LNCaP clone FGC (cell line): Measurements from ENCODE around the gene CH25H.
A peak's percentile ranks its signal among the peaks of the same experiment; 100 is the strongest.
"Not testable (repeated sequence)": the region's sequence is repeated elsewhere in the genome, so short reads cannot be mapped to it uniquely, and the experiment has no call there.

ENCODE experiments used
- DNase-seq: peaks from one replicate; pipeline ENCODE4 v3.0.0-alpha.2; 2011; ENCODE audit warnings: low read depth
- H3K4me3 ChIP-seq: 2 replicates; pipeline ENCODE4 v1.5.1; 2011; ENCODE audit warnings: mild to moderate bottlenecking, low read depth, low read length, control low read depth
- TF ChIP-seq, protein P1 (sequence below): IDR thresholded peaks from 2 replicates; pipeline ENCODE4 v1.5.1; 2012; ENCODE audit warnings: mild to moderate bottlenecking; ENCODE audit not compliant: control insufficient read depth, insufficient read depth; ENCODE audit errors: extremely low read depth

The CH25H gene

GRCh38 chr10:89207181-89207800 is at the start of gene CH25H:
Gene CH25H, minus strand, starts transcription at chr10:89207317. Its CDS starts 25 bp downstream, at chr10:89207292.
- no peak within 1 kb of the TSS for H3K4me3 ChIP-seq
- DNase-seq: no peak
- TF ChIP-seq, protein P1, sequence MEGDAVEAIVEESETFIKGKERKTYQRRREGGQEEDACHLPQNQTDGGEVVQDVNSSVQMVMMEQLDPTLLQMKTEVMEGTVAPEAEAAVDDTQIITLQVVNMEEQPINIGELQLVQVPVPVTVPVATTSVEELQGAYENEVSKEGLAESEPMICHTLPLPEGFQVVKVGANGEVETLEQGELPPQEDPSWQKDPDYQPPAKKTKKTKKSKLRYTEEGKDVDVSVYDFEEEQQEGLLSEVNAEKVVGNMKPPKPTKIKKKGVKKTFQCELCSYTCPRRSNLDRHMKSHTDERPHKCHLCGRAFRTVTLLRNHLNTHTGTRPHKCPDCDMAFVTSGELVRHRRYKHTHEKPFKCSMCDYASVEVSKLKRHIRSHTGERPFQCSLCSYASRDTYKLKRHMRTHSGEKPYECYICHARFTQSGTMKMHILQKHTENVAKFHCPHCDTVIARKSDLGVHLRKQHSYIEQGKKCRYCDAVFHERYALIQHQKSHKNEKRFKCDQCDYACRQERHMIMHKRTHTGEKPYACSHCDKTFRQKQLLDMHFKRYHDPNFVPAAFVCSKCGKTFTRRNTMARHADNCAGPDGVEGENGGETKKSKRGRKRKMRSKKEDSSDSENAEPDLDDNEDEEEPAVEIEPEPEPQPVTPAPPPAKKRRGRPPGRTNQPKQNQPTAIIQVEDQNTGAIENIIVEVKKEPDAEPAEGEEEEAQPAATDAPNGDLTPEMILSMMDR: no peak

DNA sequence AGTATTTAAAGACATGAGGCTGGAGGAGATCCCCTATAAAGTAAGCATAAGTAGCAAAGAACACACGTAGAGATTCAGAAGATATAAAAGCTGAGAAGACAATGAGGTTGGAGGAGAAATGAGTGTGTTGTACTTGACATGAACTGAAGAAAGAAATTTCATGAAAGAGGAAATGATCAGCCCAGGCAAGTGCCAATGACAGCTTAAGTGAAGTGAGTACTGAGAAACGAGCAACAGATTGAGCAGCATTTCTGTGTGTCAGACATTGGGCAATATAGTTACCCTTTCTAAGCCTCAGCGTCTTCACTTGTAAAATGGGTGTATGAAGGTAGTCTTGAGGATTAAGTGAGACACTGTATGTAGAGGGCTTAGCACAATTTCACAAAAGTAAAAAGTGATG is 49.2 kb upstream of the CH25H start:
- H3K4me3 ChIP-seq: no peak overlapping the region
- DNase-seq: no peak
- TF ChIP-seq, protein P1: no peak

DNA sequence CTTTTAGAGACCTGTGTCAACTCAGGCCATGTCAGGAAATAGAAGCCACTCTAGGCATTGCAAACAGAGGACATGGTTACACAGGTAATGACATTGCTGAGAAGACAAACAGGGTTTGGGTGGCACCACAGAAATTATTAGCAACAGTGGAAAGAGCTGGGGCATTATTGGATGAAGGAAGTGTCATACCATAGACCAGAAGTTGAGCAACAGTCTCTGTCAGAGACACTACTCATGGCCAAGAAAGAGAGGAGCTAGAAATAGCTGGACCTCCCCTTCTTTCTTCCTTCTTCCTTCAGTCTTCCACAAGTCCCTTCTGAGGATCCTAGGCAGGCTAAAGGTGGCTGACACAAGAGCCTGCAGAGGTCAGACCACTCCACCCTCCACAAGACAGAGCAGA is 48.7 kb upstream of the CH25H start:
- TF ChIP-seq, protein P1: no peak
- DNase-seq: no peak
- no peak overlapping the region for H3K4me3 ChIP-seq

- not testable (repeated sequence) for DNase-seq, H3K4me3 ChIP-seq
These were observed 48.0 kb upstream of the CH25H start for GRCh38 chr10:89255091-89255579.

DNA sequence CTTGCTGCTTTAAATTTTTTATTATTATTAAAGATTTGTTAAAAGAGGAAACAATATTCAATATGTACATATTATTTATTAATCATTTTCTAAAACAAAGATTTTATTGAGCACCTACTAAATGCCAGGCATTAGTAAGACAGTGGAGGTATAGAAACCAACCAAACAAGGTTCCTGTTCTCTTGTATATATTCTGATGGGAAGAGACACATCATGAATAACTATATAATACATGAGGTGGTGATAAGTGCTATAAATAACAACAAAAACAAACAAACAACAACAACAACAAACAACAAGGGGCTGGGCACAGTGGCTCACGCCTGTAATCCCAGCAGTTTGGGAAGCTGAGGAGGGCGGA is 45.1 kb upstream of the CH25H start:
- peak overlapping the region; percentile 85 for H3K4me3 ChIP-seq
- no peak for DNase-seq
- TF ChIP-seq, protein P1: no peak

DNA sequence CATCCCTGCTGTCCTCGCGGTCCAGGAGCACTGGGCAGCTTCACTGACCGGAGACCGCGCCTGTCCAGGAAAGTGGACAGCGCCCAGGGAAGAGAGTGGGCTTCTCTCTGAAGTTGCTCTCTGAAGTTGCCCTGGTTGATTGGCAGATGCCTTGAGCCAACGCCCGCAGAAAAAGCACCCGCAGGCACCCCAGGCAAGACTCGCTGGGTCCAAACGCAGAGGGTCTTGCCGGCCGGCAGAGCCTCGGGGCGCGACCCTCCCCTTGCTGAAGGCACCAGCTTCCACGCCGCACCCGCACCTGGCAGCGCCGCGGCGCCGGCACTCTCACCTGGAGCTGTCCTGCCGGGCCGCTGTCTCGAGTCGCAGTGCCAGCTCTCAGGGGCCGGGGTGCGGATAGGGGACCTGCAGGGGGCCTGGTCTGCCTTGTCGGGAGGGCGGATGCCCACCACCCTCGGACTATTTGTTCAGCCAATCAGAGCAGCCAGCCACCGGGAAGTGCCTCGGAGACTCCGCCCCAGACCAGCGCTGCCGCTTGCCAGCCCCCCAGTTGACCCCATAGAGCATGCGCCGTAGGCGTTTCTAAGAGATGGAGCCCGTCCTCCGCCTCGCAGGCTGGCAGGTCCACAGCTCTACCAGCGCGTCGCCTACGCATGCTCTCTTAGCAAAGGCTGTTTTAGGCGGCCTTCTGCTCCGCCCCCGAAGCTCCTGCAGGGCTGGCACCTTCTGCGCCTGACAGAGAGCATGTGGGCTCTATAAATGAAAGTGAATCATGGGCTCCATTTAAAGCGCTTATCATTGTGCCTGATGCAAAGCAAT is 44.5 kb upstream of the CH25H start, which contains the start of gene LIPA:
Gene LIPA (minus strand): TSS at position 367 of the 816 bp plus-strand sequence. CDS start 4,127 bp downstream, outside the sequence.
- H3K4me3 ChIP-seq: peak within 1 kb of the TSS; percentile 85
- DNase-seq: peak; percentile 95
- TF ChIP-seq, protein P1: no peak

GRCh38 chr10:89250865-89251408 is 43.8 kb upstream of the CH25H start:
- TF ChIP-seq, protein P1: no peak
- H3K4me3 ChIP-seq: peak overlapping the region; percentile 85
- DNase-seq: no peak
